GM12891 (cell line): ENCODE data around the gene DLGAP4.

ENCODE experiments used
- POLR2A ChIP-seq: IDR thresholded peaks from 2 replicates; pipeline ENCODE4 v1.6.1; 2011; ENCODE audit warnings: low read depth, low read length, control low read depth
- POLR2AphosphoS5 ChIP-seq: IDR thresholded peaks from 2 replicates; pipeline ENCODE4 v1.6.1; 2011; ENCODE audit warnings: low read depth, low read length, control low read depth
- TAF1 ChIP-seq: IDR thresholded peaks from 2 replicates; pipeline ENCODE4 v1.6.1; 2011; ENCODE audit warnings: low read depth, low read length, control low read depth

DNA sequence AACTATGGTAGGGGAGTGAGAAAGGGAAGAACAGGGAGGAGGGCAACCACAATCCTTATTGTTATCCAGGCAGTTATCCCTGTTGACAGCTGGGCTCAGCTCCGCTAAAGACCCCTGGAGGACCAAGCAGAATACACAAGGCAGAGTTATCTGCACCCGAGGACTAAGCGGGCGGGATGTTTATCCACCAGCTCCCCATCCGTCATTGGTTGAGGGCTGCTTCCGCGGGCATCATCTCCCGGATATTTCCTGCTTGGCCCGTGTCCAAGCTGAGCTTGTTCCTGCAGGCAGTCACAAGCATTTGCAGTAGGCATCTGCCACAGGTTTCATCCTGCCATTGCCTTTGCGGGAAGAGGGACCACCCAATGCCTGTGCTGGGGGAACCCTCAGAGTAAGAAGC lies 102.1 kb downstream of the DLGAP4 start:
- no peak for TF ChIP-seq POLR2A
- TF ChIP-seq POLR2AphosphoS5, result no peak
- no peak for TF ChIP-seq TAF1
